NB4 (cell line): Measurements from ENCODE around the gene NUAK2.

ENCODE experiments used
- DNase-seq: peaks from one replicate; pipeline ENCODE4 v3.0.0; 2010; ENCODE audit warnings: low read depth
- H3K4me3 ChIP-seq: one replicate; pipeline ENCODE4 v1.5.1; 2011; ENCODE audit warnings: mild to moderate bottlenecking, low read depth, low read length, moderate library complexity
- CTCF ChIP-seq: IDR thresholded peaks from one replicate; pipeline ENCODE4 v1.5.1; 2012; ENCODE audit warnings: low read depth, low read length
- MAX ChIP-seq: IDR thresholded peaks from 2 replicates; pipeline ENCODE4 v1.6.1; 2011; ENCODE audit warnings: low read depth, low read length
- MYC ChIP-seq: IDR thresholded peaks from 2 replicates; pipeline ENCODE4 v1.6.1; 2011; ENCODE audit warnings: low read depth, low read length
- POLR2A ChIP-seq: IDR thresholded peaks from 2 replicates; pipeline ENCODE4 v1.6.1; 2011; ENCODE audit warnings: mild to moderate bottlenecking; ENCODE audit not compliant: insufficient read length; ENCODE audit errors: extremely low read depth

NUAK2 gene

GRCh38 chr1:205350691-205351141 is 29.2 kb upstream of the NUAK2 start:
- no peak for DNase-seq
- TF ChIP-seq MYC (no peak), MAX (no peak)
- no peak overlapping the region for H3K4me3 ChIP-seq

- H3K4me3 ChIP-seq, result no peak overlapping the region
- TF ChIP-seq MAX, result no peak
- TF ChIP-seq MYC, result no peak
- no peak for TF ChIP-seq POLR2A
- no peak for TF ChIP-seq CTCF
Observed at GRCh38 chr1:205350124-205350523, 28.6 kb upstream of the NUAK2 start.

GRCh38 chr1:205348554-205349487 is 27.3 kb upstream of the NUAK2 start:
- no peak for DNase-seq
- no peak overlapping the region for H3K4me3 ChIP-seq
- TF ChIP-seq CTCF (no peak), MYC (no peak), MAX (no peak), POLR2A (no peak)

More at GRCh38 chr1:205350124-205350523, 28.6 kb upstream of the NUAK2 start:
- DNase-seq, result no peak

- no peak for TF ChIP-seq MAX
- TF ChIP-seq MYC, result no peak
- TF ChIP-seq CTCF, result no peak
- TF ChIP-seq POLR2A, result no peak
- no peak overlapping the region for H3K4me3 ChIP-seq
- no peak for DNase-seq
Observed at GRCh38 chr1:205346956-205347574, 25.5 kb upstream of the NUAK2 start.

GRCh38 chr1:205345761-205346160 is 24.2 kb upstream of the NUAK2 start:
- no peak for TF ChIP-seq MAX
- TF ChIP-seq CTCF, result no peak
- TF ChIP-seq MYC, result no peak
- no peak for TF ChIP-seq POLR2A
- H3K4me3 ChIP-seq, result no peak overlapping the region
- DNase-seq, result no peak
